WTC11 (cell line): ENCODE results near the gene CLIP1. TPM values are rescaled to one million over a fixed set of nuclear protein-coding genes. Genes with fewer than 3 reads are reported as not detected.
A peak's percentile ranks its signal among the peaks of the same experiment; 100 is the strongest.

Experiments used
- ATAC-seq: fragments of 200-7000 bp; cut with Tn5 transposase; 2 replicates; pipeline ENCODE4 v1.10.0; 2021; ENCODE audit warnings: mild to moderate bottlenecking, moderate library complexity
- CTCF ChIA-PET: fragments of 300-600 bp; sonication (Branson Sonifier 250); formaldehyde crosslinking; loops from one replicate; lab custom pipeline; 2021; ENCODE audit warnings: antibody characterized with exemption; lab: Charles Lee
- POLR2A ChIA-PET: fragments of 350-600 bp; sonication (Branson Sonifier 250); formaldehyde crosslinking; loops from one replicate; lab custom pipeline; 2021; ENCODE audit warnings: antibody characterized with exemption; lab: Charles Lee
- DNase-seq: peaks from one replicate; pipeline ENCODE4 v3.0.0; 2021; ENCODE audit warnings: low spot score
- H3K27ac Mint-ChIP-seq: 2 replicates; pipeline ENCODE4 v1.8.0; 2021; ENCODE audit warnings: mixed read lengths
- H3K27me3 Mint-ChIP-seq: 2 replicates; pipeline ENCODE4 v1.8.0; 2021; ENCODE audit warnings: low read depth, mild to moderate bottlenecking, moderate library complexity, mixed read lengths
- H3K36me3 Mint-ChIP-seq: 2 replicates; pipeline ENCODE4 v1.8.0; 2021; ENCODE audit warnings: mixed read lengths
- H3K4me1 Mint-ChIP-seq: 2 replicates; pipeline ENCODE4 v1.8.0; 2022; ENCODE audit warnings: mixed read lengths
- H3K4me3 Mint-ChIP-seq: 2 replicates; pipeline ENCODE4 v1.8.0; 2021; ENCODE audit warnings: mild to moderate bottlenecking, moderate library complexity, mixed read lengths
- H3K9me3 Mint-ChIP-seq: 2 replicates; pipeline ENCODE4 v1.8.0; 2021; ENCODE audit warnings: mixed read lengths
- ATF6 ChIP-seq: sonication (generic); formaldehyde crosslinking; IDR thresholded peaks from 2 replicates; pipeline ENCODE4 v1.8.1; 2023; ENCODE audit warnings: mild to moderate bottlenecking, missing genetic modification reagents
- CBFB ChIP-seq: sonication (generic); formaldehyde crosslinking; IDR thresholded peaks from 2 replicates; pipeline ENCODE4 v1.8.1; 2022; ENCODE audit warnings: mild to moderate bottlenecking, low read depth, missing genetic modification reagents
- CDX4 ChIP-seq: fragments of 250-450 bp; sonication (Bioruptor Pico); IDR thresholded peaks from 2 replicates; pipeline ENCODE4 v1.9.0; 2021; ENCODE audit warnings: moderate library complexity, mild to moderate bottlenecking, inconsistent platforms, borderline replicate concordance
- CREB1 ChIP-seq: sonication (generic); formaldehyde crosslinking; IDR thresholded peaks from 2 replicates; pipeline ENCODE4 v1.8.0; 2023; ENCODE audit warnings: mild to moderate bottlenecking, missing genetic modification reagents
- ESRRA ChIP-seq: sonication (generic); formaldehyde crosslinking; IDR thresholded peaks from 2 replicates; pipeline ENCODE4 v1.8.1; 2022; ENCODE audit warnings: mild to moderate bottlenecking, missing genetic modification reagents, borderline replicate concordance
- FOXP1 ChIP-seq: sonication (generic); formaldehyde crosslinking; IDR thresholded peaks from 2 replicates; pipeline ENCODE4 v1.8.0; 2022; ENCODE audit warnings: missing genetic modification reagents, mild to moderate bottlenecking, moderate library complexity, borderline replicate concordance
- GABPB1 ChIP-seq: sonication (generic); formaldehyde crosslinking; IDR thresholded peaks from 2 replicates; pipeline ENCODE4 v1.8.1; 2023; ENCODE audit warnings: mild to moderate bottlenecking, missing genetic modification reagents
- GTF2I ChIP-seq: fragments of 250-450 bp; sonication (Bioruptor Pico); conservative IDR thresholded peaks from 2 replicates; pipeline ENCODE4 v1.4.0; 2021; ENCODE audit warnings: mild to moderate bottlenecking
- JUN ChIP-seq: sonication (generic); formaldehyde crosslinking; IDR thresholded peaks from 2 replicates; pipeline ENCODE4 v1.8.0; 2023; ENCODE audit warnings: mild to moderate bottlenecking, missing genetic modification reagents
- MAX ChIP-seq: sonication (generic); formaldehyde crosslinking; IDR thresholded peaks from 2 replicates; pipeline ENCODE4 v1.8.0; 2022; ENCODE audit warnings: mild to moderate bottlenecking, missing genetic modification reagents
- MLX ChIP-seq: sonication (generic); formaldehyde crosslinking; IDR thresholded peaks from 2 replicates; pipeline ENCODE4 v1.8.1; 2023; ENCODE audit warnings: mild to moderate bottlenecking, missing genetic modification reagents, moderate library complexity
- MYBL2 ChIP-seq: sonication (generic); formaldehyde crosslinking; IDR thresholded peaks from 2 replicates; pipeline ENCODE4 v1.8.1; 2023; ENCODE audit warnings: mild to moderate bottlenecking, moderate library complexity, missing genetic modification reagents
- NFATC4 ChIP-seq: fragments of 250-450 bp; sonication (Bioruptor Pico); IDR thresholded peaks from 2 replicates; pipeline ENCODE4 v1.9.0; 2021; ENCODE audit warnings: mild to moderate bottlenecking
- NFE2L1 ChIP-seq: sonication (generic); formaldehyde crosslinking; IDR thresholded peaks from 2 replicates; pipeline ENCODE4 v1.8.1; 2023; ENCODE audit warnings: missing genetic modification reagents
- OVOL2 ChIP-seq: fragments of 250-450 bp; sonication (Bioruptor Pico); IDR thresholded peaks from 2 replicates; pipeline ENCODE4 v1.9.0; 2021; ENCODE audit warnings: mild to moderate bottlenecking, borderline replicate concordance
- SOX15 ChIP-seq: fragments of 250-450 bp; sonication (Bioruptor Pico); IDR thresholded peaks from 2 replicates; pipeline ENCODE4 v1.9.0; 2021; ENCODE audit warnings: mild to moderate bottlenecking
- TEAD4 ChIP-seq: sonication (generic); formaldehyde crosslinking; IDR thresholded peaks from 2 replicates; pipeline ENCODE4 v1.8.0; 2022; ENCODE audit warnings: mild to moderate bottlenecking, missing genetic modification reagents
- USF2 ChIP-seq: sonication (generic); formaldehyde crosslinking; IDR thresholded peaks from 2 replicates; pipeline ENCODE4 v1.8.1; 2023; ENCODE audit warnings: mild to moderate bottlenecking, missing genetic modification reagents, moderate library complexity
- ZBTB21 ChIP-seq: sonication (generic); formaldehyde crosslinking; IDR thresholded peaks from 2 replicates; pipeline ENCODE4 v1.8.1; 2023; ENCODE audit warnings: mild to moderate bottlenecking, missing genetic modification reagents, borderline replicate concordance
- ZNF263 ChIP-seq: sonication (generic); formaldehyde crosslinking; IDR thresholded peaks from 2 replicates; pipeline ENCODE4 v1.8.1; 2022; ENCODE audit warnings: low read depth, mild to moderate bottlenecking, moderate library complexity, missing genetic modification reagents
- ZNF416 ChIP-seq: fragments of 250-450 bp; sonication (Bioruptor Pico); IDR thresholded peaks from 2 replicates; pipeline ENCODE4 v1.9.0; 2021; ENCODE audit warnings: mild to moderate bottlenecking, inconsistent platforms
- ZNF425 ChIP-seq: fragments of 250-450 bp; sonication (Bioruptor Pico); conservative IDR thresholded peaks from 2 replicates; pipeline ENCODE4 v1.9.0; 2021; ENCODE audit warnings: mild to moderate bottlenecking
- total RNA-seq: library from RNA; stranded (reverse); gene quantifications from 3 replicates; pipeline ENCODE4 v1.2.3, GENCODE V29; 2021
- TF ChIP-seq, protein P1 (sequence below): fragments of 250-450 bp; sonication (Bioruptor Pico); IDR thresholded peaks from 2 replicates; pipeline ENCODE4 v1.8.0; 2021; ENCODE audit warnings: mild to moderate bottlenecking

Gene CLIP1
- total RNA-seq, 1 experiment from 2014 or later = 24.9 TPM

GRCh38 chr12:122406701-122407164 lies 15.7 kb downstream of the CLIP1 start:
- ChIA-PET CTCF (interaction anchor here (1.2 kb wide), 1 partner anchor 65 kb away, joined by 6 read pairs; no protein-coding TSS in a partner anchor), POLR2A (interaction anchor here (0.7 to 0.8 kb wide), 2 partner anchors 42 to 94 kb away, joined by 3 to 4 read pairs; partner anchors contain the start of gene ZCCHC8)
- Mint-ChIP-seq H3K4me3 (no peak overlapping the region), H3K27ac (0 out of 2 replicates have a peak overlapping the region, but pooled peaks have one; percentile 24), H3K4me1 (no peaks in the 10 kb centered on the region), H3K9me3 (peaks cover 5% of the 10 kb centered on the region), H3K27me3 (no peaks in the 10 kb centered on the region)
- ATAC-seq = no peak
- no peak for DNase-seq
- TF ChIP-seq MLX = no peak
- TF ChIP-seq ZNF263 (CRISPR knock-in tag) = no peak
- no peak for TF ChIP-seq CBFB
- TF ChIP-seq GABPB1 (CRISPR knock-in tag) = peak; percentile 98
- no peak for TF ChIP-seq ZNF425
- TF ChIP-seq, all 79 proteins: peak for 1
- peaks cover 3% of the 10 kb centered on the region; the same call in 1 of the 2 replicates for H3K36me3 Mint-ChIP-seq

DNA sequence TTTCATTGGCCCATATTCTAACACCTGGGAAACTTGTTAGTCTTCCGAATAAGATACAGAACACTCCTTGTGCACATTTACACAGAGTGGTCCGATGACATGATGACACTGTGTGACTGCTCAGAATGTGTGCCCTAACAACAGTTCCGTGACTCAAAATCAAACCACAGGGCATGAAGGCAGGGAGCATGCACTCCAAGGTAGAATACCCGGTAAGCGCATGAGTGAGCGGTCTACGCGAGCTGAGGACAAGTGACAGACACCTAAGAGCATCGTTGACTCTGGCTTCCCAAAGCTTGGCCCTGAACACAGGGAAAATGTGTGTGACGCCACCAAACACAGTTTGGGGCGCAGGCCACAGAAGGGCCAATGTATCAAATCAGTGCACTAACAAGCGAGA lies 18.6 kb downstream of the CLIP1 start:
- Mint-ChIP-seq H3K36me3 (no peaks in the 10 kb centered on the region), H3K27ac (0 out of 2 replicates have a peak overlapping the region, but pooled peaks have one; percentile 21), H3K27me3 (no peaks in the 10 kb centered on the region), H3K4me3 (no peak overlapping the region), H3K4me1 (peaks cover 17% of the 10 kb centered on the region), H3K9me3 (no peaks in the 10 kb centered on the region)
- TF ChIP-seq OVOL2 = no peak
- no peak for TF ChIP-seq ZNF416 (CRISPR knock-in tag)
- TF ChIP-seq ZNF425 = no peak
- TF ChIP-seq ZBTB21 (CRISPR knock-in tag) = no peak
- no peak for TF ChIP-seq GTF2I (CRISPR knock-in tag)
- TF ChIP-seq MAX (CRISPR knock-in tag) = no peak
- no peak for TF ChIP-seq JUN (CRISPR knock-in tag)
- TF ChIP-seq FOXP1 (CRISPR knock-in tag) = no peak
- no peak for TF ChIP-seq CREB1 (CRISPR knock-in tag)
- TF ChIP-seq, protein P1, sequence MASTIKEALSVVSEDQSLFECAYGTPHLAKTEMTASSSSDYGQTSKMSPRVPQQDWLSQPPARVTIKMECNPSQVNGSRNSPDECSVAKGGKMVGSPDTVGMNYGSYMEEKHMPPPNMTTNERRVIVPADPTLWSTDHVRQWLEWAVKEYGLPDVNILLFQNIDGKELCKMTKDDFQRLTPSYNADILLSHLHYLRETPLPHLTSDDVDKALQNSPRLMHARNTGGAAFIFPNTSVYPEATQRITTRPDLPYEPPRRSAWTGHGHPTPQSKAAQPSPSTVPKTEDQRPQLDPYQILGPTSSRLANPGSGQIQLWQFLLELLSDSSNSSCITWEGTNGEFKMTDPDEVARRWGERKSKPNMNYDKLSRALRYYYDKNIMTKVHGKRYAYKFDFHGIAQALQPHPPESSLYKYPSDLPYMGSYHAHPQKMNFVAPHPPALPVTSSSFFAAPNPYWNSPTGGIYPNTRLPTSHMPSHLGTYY (CRISPR knock-in tag) = no peak
- TF ChIP-seq USF2 (CRISPR knock-in tag) = no peak
- TF ChIP-seq NFATC4 (CRISPR knock-in tag) = no peak
- TF ChIP-seq ESRRA (CRISPR knock-in tag) = no peak
- no peak for TF ChIP-seq SOX15 (CRISPR knock-in tag)
- no peak for TF ChIP-seq NFE2L1 (CRISPR knock-in tag)
- no peak for TF ChIP-seq CDX4 (CRISPR knock-in tag)
- no peak for TF ChIP-seq MYBL2 (CRISPR knock-in tag)
- no peak for TF ChIP-seq TEAD4 (CRISPR knock-in tag)
- TF ChIP-seq ATF6 = no peak
- ATAC-seq = no peak
- DNase-seq = no peak
- ChIA-PET CTCF (interaction anchor here (6.5 kb wide), 1 partner anchor 68 kb away, joined by 126 read pairs; no protein-coding TSS in a partner anchor), POLR2A (no interaction called here)
